H1 (cell line): ENCODE measurements around the gene COL8A2. TPM values are rescaled to one million over a fixed set of nuclear protein-coding genes. Genes with fewer than 3 reads are reported as not detected.
A peak's percentile ranks its signal among the peaks of the same experiment; 100 is the strongest.

Source experiments
- ASH2L ChIP-seq: fragments of 200-600, 300-600 bp; sonication (generic); IDR thresholded peaks from one replicate; pipeline ENCODE4 v1.7.1; 2017; ENCODE audit warnings: low read length
- NANOG ChIP-seq: IDR thresholded peaks from 2 replicates; pipeline ENCODE4 v1.6.1; 2011; ENCODE audit warnings: low read length, low read depth, mild to moderate bottlenecking, inconsistent platforms; ENCODE audit not compliant: insufficient read depth, poor library complexity, severe bottlenecking
- POLR2A ChIP-seq, 2 experiments: IDR thresholded peaks; 1 replicate in 1 of 2; 2 replicates in 1 of 2; pipeline ENCODE4 v1.6.1; 2011; ENCODE audit warnings: low read depth in 2 of 2, low read length in 2 of 2, mild to moderate bottlenecking in 2 of 2; ENCODE audit errors: control extremely low read depth in 1 of 2
- RFX5 ChIP-seq: IDR thresholded peaks from 2 replicates; pipeline ENCODE4 v1.6.1; 2011; ENCODE audit warnings: low read depth, low read length, improper control_type of control experiment, borderline replicate concordance
- RXRA ChIP-seq: IDR thresholded peaks from 2 replicates; pipeline ENCODE4 v1.6.1; 2011; ENCODE audit warnings: low read depth, mild to moderate bottlenecking, low read length, moderate library complexity; ENCODE audit not compliant: insufficient read depth
- SP1 ChIP-seq: IDR thresholded peaks from 2 replicates; pipeline ENCODE4 v1.6.1; 2011; ENCODE audit warnings: low read depth, low read length
- SRF ChIP-seq: IDR thresholded peaks from 2 replicates; pipeline ENCODE4 v1.6.1; 2011; ENCODE audit warnings: mild to moderate bottlenecking, low read depth, low read length, moderate library complexity
- TCF12 ChIP-seq: IDR thresholded peaks from 2 replicates; pipeline ENCODE4 v1.6.1; 2011; ENCODE audit warnings: low read depth, mild to moderate bottlenecking, low read length
- YY1 ChIP-seq: IDR thresholded peaks from 2 replicates; pipeline ENCODE4 v1.6.1; 2011; ENCODE audit warnings: low read depth, mild to moderate bottlenecking, low read length
- polyA plus RNA-seq, 7 experiments: library from polyadenylated mRNA; depleted of rRNA in 3 of 7; stranded (reverse) in 5 of 7; unstranded in 2 of 7; fragments of >200 nt in 5 of 7; fragments of 200-250 nt in 2 of 7; gene quantifications; 1 replicate in 5 of 7; 2 replicates in 1 of 7; 4 replicates in 1 of 7; pipeline versions ENCODE4 v1.2.1 to v1.2.3, GENCODE V29; 2011 to 2013; ENCODE audit warnings: missing spikeins in 2 of 7, mixed read lengths in 2 of 7
- total RNA-seq: library from RNA; stranded (reverse); fragmentation: NEBNext Ultra II Directional; extraction: Animal tissue kit (Norgen Biotek cat#: 25700); gene quantifications from 2 replicates; pipeline ENCODE4 v1.2.1, GENCODE V29; 2021
- TF ChIP-seq, protein P1 (sequence below): fragments of 300-600 bp; sonication (generic); IDR thresholded peaks from 2 replicates; pipeline ENCODE4 v1.7.1; 2012; ENCODE audit warnings: low read length, moderate library complexity, mild to moderate bottlenecking, inconsistent platforms; ENCODE audit not compliant: insufficient replicate concordance

Gene COL8A2
- total and polyA plus RNA-seq, 2 of the 8 experiments (the other 6 are each of a cell fraction or from before 2014, with no cell fraction given): 2.1 to 2.8 TPM

DNA sequence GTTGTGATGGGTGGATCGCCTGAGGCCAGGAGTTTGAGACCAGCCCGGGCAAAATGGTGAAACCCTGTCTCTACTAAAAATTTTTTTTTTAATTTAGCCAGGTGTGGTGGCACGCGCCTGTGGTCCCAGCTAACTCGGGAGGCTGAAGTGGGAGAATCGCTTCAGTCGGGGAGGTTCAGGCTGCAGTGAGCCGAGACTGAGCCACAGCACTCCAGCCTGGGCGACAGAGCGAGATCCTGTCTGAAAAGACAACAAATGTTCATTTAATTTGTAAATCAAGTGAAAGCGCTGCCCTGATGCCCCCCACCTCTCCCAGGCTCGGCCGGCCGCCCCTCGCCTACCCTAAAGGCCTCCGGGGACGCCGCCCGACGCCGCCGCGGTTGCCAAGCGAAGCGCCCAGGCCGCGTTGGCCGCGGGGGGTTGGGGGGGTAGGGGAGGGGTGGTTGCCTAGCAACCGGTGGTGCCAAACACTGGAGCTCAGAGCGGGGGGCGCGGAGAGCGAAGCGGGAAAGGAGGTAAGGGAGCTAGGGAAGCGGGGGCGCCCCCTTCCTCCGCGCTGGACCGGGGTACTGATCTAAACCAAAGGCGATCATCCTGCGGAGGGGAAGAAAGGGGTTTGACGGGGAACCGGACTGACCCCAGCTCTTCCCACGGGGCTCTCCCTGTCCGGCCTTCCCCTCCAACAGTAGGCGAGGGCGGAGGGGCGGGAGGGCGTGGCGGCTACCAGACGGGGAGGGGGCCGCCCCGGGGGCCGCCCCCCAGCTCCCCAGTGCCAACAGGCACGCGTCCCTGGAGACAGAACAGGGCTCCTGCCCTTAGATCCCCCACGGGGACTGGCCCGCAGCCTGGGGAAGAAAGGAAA lies 41.2 kb downstream of the COL8A2 start, which contains the start of gene TEKT2 (continued):
- TF ChIP-seq, protein P1, sequence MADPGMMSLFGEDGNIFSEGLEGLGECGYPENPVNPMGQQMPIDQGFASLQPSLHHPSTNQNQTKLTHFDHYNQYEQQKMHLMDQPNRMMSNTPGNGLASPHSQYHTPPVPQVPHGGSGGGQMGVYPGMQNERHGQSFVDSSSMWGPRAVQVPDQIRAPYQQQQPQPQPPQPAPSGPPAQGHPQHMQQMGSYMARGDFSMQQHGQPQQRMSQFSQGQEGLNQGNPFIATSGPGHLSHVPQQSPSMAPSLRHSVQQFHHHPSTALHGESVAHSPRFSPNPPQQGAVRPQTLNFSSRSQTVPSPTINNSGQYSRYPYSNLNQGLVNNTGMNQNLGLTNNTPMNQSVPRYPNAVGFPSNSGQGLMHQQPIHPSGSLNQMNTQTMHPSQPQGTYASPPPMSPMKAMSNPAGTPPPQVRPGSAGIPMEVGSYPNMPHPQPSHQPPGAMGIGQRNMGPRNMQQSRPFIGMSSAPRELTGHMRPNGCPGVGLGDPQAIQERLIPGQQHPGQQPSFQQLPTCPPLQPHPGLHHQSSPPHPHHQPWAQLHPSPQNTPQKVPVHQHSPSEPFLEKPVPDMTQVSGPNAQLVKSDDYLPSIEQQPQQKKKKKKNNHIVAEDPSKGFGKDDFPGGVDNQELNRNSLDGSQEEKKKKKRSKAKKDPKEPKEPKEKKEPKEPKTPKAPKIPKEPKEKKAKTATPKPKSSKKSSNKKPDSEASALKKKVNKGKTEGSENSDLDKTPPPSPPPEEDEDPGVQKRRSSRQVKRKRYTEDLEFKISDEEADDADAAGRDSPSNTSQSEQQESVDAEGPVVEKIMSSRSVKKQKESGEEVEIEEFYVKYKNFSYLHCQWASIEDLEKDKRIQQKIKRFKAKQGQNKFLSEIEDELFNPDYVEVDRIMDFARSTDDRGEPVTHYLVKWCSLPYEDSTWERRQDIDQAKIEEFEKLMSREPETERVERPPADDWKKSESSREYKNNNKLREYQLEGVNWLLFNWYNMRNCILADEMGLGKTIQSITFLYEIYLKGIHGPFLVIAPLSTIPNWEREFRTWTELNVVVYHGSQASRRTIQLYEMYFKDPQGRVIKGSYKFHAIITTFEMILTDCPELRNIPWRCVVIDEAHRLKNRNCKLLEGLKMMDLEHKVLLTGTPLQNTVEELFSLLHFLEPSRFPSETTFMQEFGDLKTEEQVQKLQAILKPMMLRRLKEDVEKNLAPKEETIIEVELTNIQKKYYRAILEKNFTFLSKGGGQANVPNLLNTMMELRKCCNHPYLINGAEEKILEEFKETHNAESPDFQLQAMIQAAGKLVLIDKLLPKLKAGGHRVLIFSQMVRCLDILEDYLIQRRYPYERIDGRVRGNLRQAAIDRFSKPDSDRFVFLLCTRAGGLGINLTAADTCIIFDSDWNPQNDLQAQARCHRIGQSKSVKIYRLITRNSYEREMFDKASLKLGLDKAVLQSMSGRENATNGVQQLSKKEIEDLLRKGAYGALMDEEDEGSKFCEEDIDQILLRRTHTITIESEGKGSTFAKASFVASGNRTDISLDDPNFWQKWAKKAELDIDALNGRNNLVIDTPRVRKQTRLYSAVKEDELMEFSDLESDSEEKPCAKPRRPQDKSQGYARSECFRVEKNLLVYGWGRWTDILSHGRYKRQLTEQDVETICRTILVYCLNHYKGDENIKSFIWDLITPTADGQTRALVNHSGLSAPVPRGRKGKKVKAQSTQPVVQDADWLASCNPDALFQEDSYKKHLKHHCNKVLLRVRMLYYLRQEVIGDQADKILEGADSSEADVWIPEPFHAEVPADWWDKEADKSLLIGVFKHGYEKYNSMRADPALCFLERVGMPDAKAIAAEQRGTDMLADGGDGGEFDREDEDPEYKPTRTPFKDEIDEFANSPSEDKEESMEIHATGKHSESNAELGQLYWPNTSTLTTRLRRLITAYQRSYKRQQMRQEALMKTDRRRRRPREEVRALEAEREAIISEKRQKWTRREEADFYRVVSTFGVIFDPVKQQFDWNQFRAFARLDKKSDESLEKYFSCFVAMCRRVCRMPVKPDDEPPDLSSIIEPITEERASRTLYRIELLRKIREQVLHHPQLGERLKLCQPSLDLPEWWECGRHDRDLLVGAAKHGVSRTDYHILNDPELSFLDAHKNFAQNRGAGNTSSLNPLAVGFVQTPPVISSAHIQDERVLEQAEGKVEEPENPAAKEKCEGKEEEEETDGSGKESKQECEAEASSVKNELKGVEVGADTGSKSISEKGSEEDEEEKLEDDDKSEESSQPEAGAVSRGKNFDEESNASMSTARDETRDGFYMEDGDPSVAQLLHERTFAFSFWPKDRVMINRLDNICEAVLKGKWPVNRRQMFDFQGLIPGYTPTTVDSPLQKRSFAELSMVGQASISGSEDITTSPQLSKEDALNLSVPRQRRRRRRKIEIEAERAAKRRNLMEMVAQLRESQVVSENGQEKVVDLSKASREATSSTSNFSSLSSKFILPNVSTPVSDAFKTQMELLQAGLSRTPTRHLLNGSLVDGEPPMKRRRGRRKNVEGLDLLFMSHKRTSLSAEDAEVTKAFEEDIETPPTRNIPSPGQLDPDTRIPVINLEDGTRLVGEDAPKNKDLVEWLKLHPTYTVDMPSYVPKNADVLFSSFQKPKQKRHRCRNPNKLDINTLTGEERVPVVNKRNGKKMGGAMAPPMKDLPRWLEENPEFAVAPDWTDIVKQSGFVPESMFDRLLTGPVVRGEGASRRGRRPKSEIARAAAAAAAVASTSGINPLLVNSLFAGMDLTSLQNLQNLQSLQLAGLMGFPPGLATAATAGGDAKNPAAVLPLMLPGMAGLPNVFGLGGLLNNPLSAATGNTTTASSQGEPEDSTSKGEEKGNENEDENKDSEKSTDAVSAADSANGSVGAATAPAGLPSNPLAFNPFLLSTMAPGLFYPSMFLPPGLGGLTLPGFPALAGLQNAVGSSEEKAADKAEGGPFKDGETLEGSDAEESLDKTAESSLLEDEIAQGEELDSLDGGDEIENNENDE: no peak
- TF ChIP-seq SP1 (no peak), SRF (no peak), RFX5 (no peak), TCF12 (no peak), YY1 (no peak), POLR2A (IDR thresholded peaks at IDR 0.05; ENCODE audit: control extremely low read depth in 1 of 2, low read depth in 2 of 2, low read length in 2 of 2) (no peak), ASH2L (peak; percentile 60), RXRA (no peak), NANOG (no peak)
